ENCODE results near the gene PDIA4.

DNA sequence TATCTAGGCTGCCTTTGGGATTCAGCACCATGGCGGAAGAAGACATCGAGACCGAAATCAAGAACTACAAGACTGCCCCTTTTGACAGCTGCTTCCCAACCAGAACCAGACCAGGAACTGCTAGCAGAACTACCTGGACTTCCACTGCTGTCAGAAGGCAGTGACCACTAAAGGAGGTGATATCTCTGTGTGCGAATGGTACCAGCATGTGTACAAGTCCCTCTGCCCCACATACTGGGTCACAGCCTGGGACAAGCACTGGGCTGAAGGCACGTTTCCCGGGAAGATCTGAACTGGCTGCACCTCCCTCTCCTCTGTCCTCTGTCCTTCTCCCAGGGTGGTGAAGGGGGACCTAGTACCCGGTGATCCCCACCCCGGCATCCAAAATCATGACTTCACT, 25.6 kb upstream of the PDIA4 start:
- TF ChIP-seq, protein P1, sequence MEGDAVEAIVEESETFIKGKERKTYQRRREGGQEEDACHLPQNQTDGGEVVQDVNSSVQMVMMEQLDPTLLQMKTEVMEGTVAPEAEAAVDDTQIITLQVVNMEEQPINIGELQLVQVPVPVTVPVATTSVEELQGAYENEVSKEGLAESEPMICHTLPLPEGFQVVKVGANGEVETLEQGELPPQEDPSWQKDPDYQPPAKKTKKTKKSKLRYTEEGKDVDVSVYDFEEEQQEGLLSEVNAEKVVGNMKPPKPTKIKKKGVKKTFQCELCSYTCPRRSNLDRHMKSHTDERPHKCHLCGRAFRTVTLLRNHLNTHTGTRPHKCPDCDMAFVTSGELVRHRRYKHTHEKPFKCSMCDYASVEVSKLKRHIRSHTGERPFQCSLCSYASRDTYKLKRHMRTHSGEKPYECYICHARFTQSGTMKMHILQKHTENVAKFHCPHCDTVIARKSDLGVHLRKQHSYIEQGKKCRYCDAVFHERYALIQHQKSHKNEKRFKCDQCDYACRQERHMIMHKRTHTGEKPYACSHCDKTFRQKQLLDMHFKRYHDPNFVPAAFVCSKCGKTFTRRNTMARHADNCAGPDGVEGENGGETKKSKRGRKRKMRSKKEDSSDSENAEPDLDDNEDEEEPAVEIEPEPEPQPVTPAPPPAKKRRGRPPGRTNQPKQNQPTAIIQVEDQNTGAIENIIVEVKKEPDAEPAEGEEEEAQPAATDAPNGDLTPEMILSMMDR (IDR thresholded peaks at IDR 0.05) = no peak
- TF ChIP-seq POLR2A (IDR thresholded peaks at IDR 0.05) = no peak
